ENCODE measurements around the gene CSF2. TPM values are rescaled to one million over a fixed set of nuclear protein-coding genes. Genes with fewer than 3 reads are reported as not detected.

The CSF2 gene
- total RNA-seq, 4 donors from 2014 or later = not detected

GRCh38 chr5:132065351-132065937, 8.1 kb upstream of the CSF2 start:
- no peak overlapping the region for H3K4me3 ChIP-seq
- no peak overlapping the region for H3K27ac ChIP-seq
- intact Hi-C loops (cut with DNase I) = no loop called here
- WGBS, 2 donors = 38 to 69% methylated on average over 2 to 4 of the region's 4 CpGs
- H3K4me1 ChIP-seq = no peaks in the 10 kb centered on the region
- no peak for DNase-seq
- H3K9me3 ChIP-seq = no peaks in the 10 kb centered on the region
- TF ChIP-seq POLR2A (IDR thresholded peaks at IDR 0.05) = no peak
- peak in 5 of 6 experiments; percentile 20 to 59 (median 40) for TF ChIP-seq CTCF (IDR thresholded peaks at IDR 0.05)
- no peaks in the 10 kb centered on the region for H3K27me3 ChIP-seq
- no peaks in the 10 kb centered on the region for H3K36me3 ChIP-seq

- H3K27me3 ChIP-seq = no peaks in the 10 kb centered on the region
- TF ChIP-seq POLR2A (IDR thresholded peaks at IDR 0.05) (no peak), CTCF (IDR thresholded peaks at IDR 0.05) (no peak)
- H3K4me1 ChIP-seq = no peaks in the 10 kb centered on the region
- intact Hi-C loops (cut with DNase I) = no loop called here
- no peak for DNase-seq
- no peak overlapping the region for H3K4me3 ChIP-seq
- no peaks in the 10 kb centered on the region for H3K36me3 ChIP-seq
- no peaks in the 10 kb centered on the region for H3K9me3 ChIP-seq
- WGBS, 2 donors = 85 to 95% methylated on average over 7 to 9 of the region's 13 CpGs
- H3K27ac ChIP-seq = no peak overlapping the region
These were observed 7.5 kb upstream of the CSF2 start for GRCh38 chr5:132065951-132066701.

GRCh38 chr5:132066871-132067270, 6.7 kb upstream of the CSF2 start:
- no peak overlapping the region for H3K27ac ChIP-seq
- no peak overlapping the region for H3K4me3 ChIP-seq
- H3K36me3 ChIP-seq = no peaks in the 10 kb centered on the region
- intact Hi-C loops (cut with DNase I) = no loop called here
- no peaks in the 10 kb centered on the region for H3K4me1 ChIP-seq
- no peaks in the 10 kb centered on the region for H3K9me3 ChIP-seq
- H3K27me3 ChIP-seq = no peaks in the 10 kb centered on the region
- WGBS, 2 donors = 82 to 89% methylated on average over 4 of the region's 4 CpGs
- DNase-seq = no peak
- TF ChIP-seq CTCF (IDR thresholded peaks at IDR 0.05) (no peak), POLR2A (IDR thresholded peaks at IDR 0.05) (no peak)

- H3K27ac ChIP-seq = no peak overlapping the region
- no peaks in the 10 kb centered on the region for H3K27me3 ChIP-seq
- no peak overlapping the region for H3K4me3 ChIP-seq
- H3K9me3 ChIP-seq = no peaks in the 10 kb centered on the region
- no CpG with 5 or more reads among the region's 11 CpGs for WGBS, 2 donors
- DNase-seq = no peak
- TF ChIP-seq POLR2A (IDR thresholded peaks at IDR 0.05) (no peak), CTCF (IDR thresholded peaks at IDR 0.05) (no peak)
- intact Hi-C loops (cut with DNase I) = no loop called here
- H3K4me1 ChIP-seq = no peaks in the 10 kb centered on the region
- H3K36me3 ChIP-seq = no peaks in the 10 kb centered on the region
These were observed 6.1 kb upstream of the CSF2 start for GRCh38 chr5:132067451-132067850.

- no peak for TF ChIP-seq POLR2A (IDR thresholded peaks at IDR 0.05)
- no peaks in the 10 kb centered on the region for H3K36me3 ChIP-seq
- no peak overlapping the region for H3K27ac ChIP-seq
- no peak overlapping the region for H3K4me3 ChIP-seq
- 67 to 79% methylated on average over 4 to 5 of the region's 13 CpGs for WGBS, 2 donors
- no peaks in the 10 kb centered on the region for H3K9me3 ChIP-seq
- intact Hi-C loops (cut with DNase I) = no loop called here
- no peak for DNase-seq
- no peaks in the 10 kb centered on the region for H3K27me3 ChIP-seq
- H3K4me1 ChIP-seq = no peaks in the 10 kb centered on the region
These were observed 5.4 kb upstream of the CSF2 start for GRCh38 chr5:132067941-132068808.

All from esophagus squamous epithelium (tissue), 5 donors.